OCI-LY7 (cell line): ENCODE measurements around the gene MYLK. TPM values are rescaled to one million over a fixed set of nuclear protein-coding genes. Genes with fewer than 3 reads are reported as not detected.

Experiments
- BruUV-seq: library from RNA; stranded (reverse); fragments of 400-500 nt; replicated peaks from 2 replicates; lab custom pipeline; 2021; lab: Mats Ljungman, UMichigan
- CTCF ChIA-PET: fragments of 300-600 bp; sonication (Branson Sonifier 250); formaldehyde crosslinking; loops from one replicate; lab custom pipeline; 2022; ENCODE audit warnings: antibody characterized with exemption; ENCODE audit not compliant: unreplicated experiment; lab: Charles Lee
- POLR2A ChIA-PET: fragments of 300-600 bp; sonication (Branson Sonifier 250); formaldehyde crosslinking; loops from one replicate; lab custom pipeline; 2022; ENCODE audit warnings: antibody characterized with exemption; lab: Charles Lee
- DNase-seq: peaks from one replicate; pipeline ENCODE4 v3.0.0-alpha.2; 2015; ENCODE audit warnings: low spot score
- H2AFZ ChIP-seq: fragments of 200-600 bp; sonication (generic), shearing (Covaris generic); 2 replicates; pipeline ENCODE4 v1.6.1; 2014; ENCODE audit warnings: mild to moderate bottlenecking, antibody characterized with exemption, low read length, moderate library complexity
- H3K27ac ChIP-seq: fragments of 200-600 bp; sonication (generic); 2 replicates; pipeline ENCODE4 v1.5.1; 2014; ENCODE audit warnings: mixed run types, low read depth, mild to moderate bottlenecking, moderate library complexity, low read length, inconsistent platforms; ENCODE audit not compliant: poor library complexity, severe bottlenecking
- H3K36me3 ChIP-seq: fragments of 200-600 bp; sonication (generic); 2 replicates; pipeline ENCODE4 v1.6.1; 2014; ENCODE audit warnings: mild to moderate bottlenecking, antibody characterized with exemption, low read length, moderate library complexity, mixed read lengths; ENCODE audit not compliant: insufficient read depth
- H3K4me1 ChIP-seq: fragments of 200-600 bp; sonication (generic); 2 replicates; pipeline ENCODE4 v1.5.1; 2014; ENCODE audit warnings: mild to moderate bottlenecking, low read length; ENCODE audit not compliant: insufficient read depth, poor library complexity, severe bottlenecking
- H3K4me2 ChIP-seq: fragments of 200-600 bp; sonication (generic); 2 replicates; pipeline ENCODE4 v1.6.1; 2014; ENCODE audit warnings: mild to moderate bottlenecking, low read length
- H3K4me3 ChIP-seq: fragments of 200-600 bp; sonication (generic); 2 replicates; pipeline ENCODE4 v1.5.1; 2014; ENCODE audit warnings: mild to moderate bottlenecking, low read depth, low read length; ENCODE audit not compliant: poor library complexity, severe bottlenecking
- H3K79me2 ChIP-seq: fragments of 200-600 bp; sonication (generic); 2 replicates; pipeline ENCODE4 v1.6.1; 2016; ENCODE audit warnings: low read depth, mild to moderate bottlenecking, low read length, moderate library complexity, mixed read lengths; ENCODE audit not compliant: insufficient read depth
- H3K9me2 ChIP-seq: fragments of 200-600 bp; sonication (generic); 2 replicates; pipeline ENCODE4 v1.6.1; 2016; ENCODE audit warnings: mild to moderate bottlenecking, low read length, mixed read lengths; ENCODE audit not compliant: insufficient read depth
- H3K9me3 ChIP-seq: fragments of 200-600 bp; sonication (generic); 2 replicates; pipeline ENCODE4 v1.6.1; 2014; ENCODE audit warnings: mild to moderate bottlenecking, mixed run types, low read length, mixed read lengths
- H4K20me1 ChIP-seq: fragments of 200-600 bp; sonication (generic); 2 replicates; pipeline ENCODE4 v1.6.1; 2014; ENCODE audit warnings: mild to moderate bottlenecking, antibody characterized with exemption, low read length, moderate library complexity, mixed read lengths; ENCODE audit not compliant: insufficient read depth
- EZH2phosphoT487 ChIP-seq: fragments of 200-600 bp; sonication (generic); IDR thresholded peaks from 2 replicates; pipeline ENCODE4 v1.6.1; 2018; ENCODE audit warnings: low read depth, borderline replicate concordance, mild to moderate bottlenecking, mixed run types, antibody characterized with exemption, low read length, moderate library complexity, mixed read lengths
- intact Hi-C: fragments of 100-400 bp; cut with micrococcal nuclease; formaldehyde crosslinking; loops from one replicate; pipeline ENCODE4 v1.10.0; 2022; ENCODE audit not compliant: unreplicated experiment
- total RNA-seq, 2 experiments: library from RNA; depleted of rRNA in 1 of 2; stranded (reverse); fragments of >200 nt in 1 of 2; shearing (Covaris generic) in 1 of 2; gene quantifications; 2 replicates each; pipeline ENCODE4 v1.2.3, GENCODE V29; 2014 to 2022
- TF ChIP-seq, protein P1 (sequence below): fragments of 200-600 bp; sonication (generic); conservative IDR thresholded peaks from 2 replicates; pipeline ENCODE4 v1.5.1; 2014; ENCODE audit warnings: mild to moderate bottlenecking, antibody characterized with exemption, low read length, moderate library complexity, mixed read lengths

The MYLK gene
- total RNA-seq, 2 experiments from 2014 or later = not detected

DNA sequence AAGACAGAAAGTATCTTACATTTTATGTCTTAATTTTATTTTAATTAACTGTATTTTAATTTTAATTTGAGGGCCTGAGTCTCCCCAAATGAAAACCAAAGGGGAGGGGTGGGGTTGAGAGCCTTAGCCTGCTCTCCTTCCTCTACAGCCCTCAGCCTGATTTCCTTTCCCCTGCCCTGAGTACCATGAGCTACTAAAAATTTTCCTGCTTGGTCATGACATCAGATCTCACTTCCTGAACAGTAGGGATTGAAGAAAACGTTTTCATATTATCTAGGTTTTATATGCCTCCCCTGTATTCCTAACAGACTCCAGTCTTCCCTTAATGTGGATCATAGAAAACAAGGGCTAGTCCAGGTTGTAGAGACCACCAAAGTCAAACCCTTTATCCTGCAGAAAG, 133.9 kb downstream of the MYLK start:
- no peak for DNase-seq
- H3K36me3 ChIP-seq = no peaks in the 10 kb centered on the region
- H3K4me3 ChIP-seq = no peak overlapping the region
- no peak overlapping the region for H3K27ac ChIP-seq
- no peak overlapping the region for H3K4me2 ChIP-seq
- H3K9me3 ChIP-seq = no peaks in the 10 kb centered on the region
- POLR2A ChIA-PET = no interaction called here
- CTCF ChIA-PET = no interaction called here
- TF ChIP-seq, protein P1, sequence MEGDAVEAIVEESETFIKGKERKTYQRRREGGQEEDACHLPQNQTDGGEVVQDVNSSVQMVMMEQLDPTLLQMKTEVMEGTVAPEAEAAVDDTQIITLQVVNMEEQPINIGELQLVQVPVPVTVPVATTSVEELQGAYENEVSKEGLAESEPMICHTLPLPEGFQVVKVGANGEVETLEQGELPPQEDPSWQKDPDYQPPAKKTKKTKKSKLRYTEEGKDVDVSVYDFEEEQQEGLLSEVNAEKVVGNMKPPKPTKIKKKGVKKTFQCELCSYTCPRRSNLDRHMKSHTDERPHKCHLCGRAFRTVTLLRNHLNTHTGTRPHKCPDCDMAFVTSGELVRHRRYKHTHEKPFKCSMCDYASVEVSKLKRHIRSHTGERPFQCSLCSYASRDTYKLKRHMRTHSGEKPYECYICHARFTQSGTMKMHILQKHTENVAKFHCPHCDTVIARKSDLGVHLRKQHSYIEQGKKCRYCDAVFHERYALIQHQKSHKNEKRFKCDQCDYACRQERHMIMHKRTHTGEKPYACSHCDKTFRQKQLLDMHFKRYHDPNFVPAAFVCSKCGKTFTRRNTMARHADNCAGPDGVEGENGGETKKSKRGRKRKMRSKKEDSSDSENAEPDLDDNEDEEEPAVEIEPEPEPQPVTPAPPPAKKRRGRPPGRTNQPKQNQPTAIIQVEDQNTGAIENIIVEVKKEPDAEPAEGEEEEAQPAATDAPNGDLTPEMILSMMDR = no peak
- intact Hi-C loops = no loop called here
- no peaks in the 10 kb centered on the region for H3K4me1 ChIP-seq
- H3K79me2 ChIP-seq = no peaks in the 10 kb centered on the region
- no peak overlapping the region for H2AFZ ChIP-seq
- BruUV-seq = no TSS peak
- no peaks in the 10 kb centered on the region for H4K20me1 ChIP-seq
- no peaks in the 10 kb centered on the region for H3K9me2 ChIP-seq

DNA sequence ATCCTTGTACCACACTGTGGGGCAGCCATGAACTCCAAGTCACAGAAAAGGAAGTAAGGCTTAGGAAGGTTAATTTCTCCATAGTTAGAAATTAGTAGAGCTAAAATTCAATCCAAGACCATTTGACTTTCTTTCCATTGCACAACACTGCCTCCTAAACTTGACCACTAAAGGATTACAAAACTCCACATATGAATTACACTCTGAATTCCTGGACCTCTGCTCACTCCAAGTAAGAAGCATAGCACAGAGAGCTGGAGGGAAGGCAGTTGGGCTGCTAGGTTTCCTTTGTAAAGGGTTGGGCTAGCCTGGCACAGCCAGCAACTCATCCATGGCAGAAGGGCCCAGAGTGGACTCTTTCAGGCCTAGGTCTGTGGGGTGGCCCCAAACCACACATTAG, 134.4 kb downstream of the MYLK start:
- intact Hi-C loops = no loop called here
- ChIA-PET CTCF (no interaction called here), POLR2A (no interaction called here)
- Histone ChIP-seq H3K9me2 (no peaks in the 10 kb centered on the region), H3K4me1 (no peaks in the 10 kb centered on the region), H2AFZ (no peak overlapping the region), H4K20me1 (no peaks in the 10 kb centered on the region), H3K4me2 (no peak overlapping the region), H3K4me3 (no peak overlapping the region), H3K79me2 (no peaks in the 10 kb centered on the region), H3K27ac (no peak overlapping the region), H3K36me3 (no peaks in the 10 kb centered on the region), H3K9me3 (no peaks in the 10 kb centered on the region)
- BruUV-seq = no TSS peak
- no peak for TF ChIP-seq EZH2phosphoT487
- TF ChIP-seq, protein P1 = no peak
- no peak for DNase-seq

DNA sequence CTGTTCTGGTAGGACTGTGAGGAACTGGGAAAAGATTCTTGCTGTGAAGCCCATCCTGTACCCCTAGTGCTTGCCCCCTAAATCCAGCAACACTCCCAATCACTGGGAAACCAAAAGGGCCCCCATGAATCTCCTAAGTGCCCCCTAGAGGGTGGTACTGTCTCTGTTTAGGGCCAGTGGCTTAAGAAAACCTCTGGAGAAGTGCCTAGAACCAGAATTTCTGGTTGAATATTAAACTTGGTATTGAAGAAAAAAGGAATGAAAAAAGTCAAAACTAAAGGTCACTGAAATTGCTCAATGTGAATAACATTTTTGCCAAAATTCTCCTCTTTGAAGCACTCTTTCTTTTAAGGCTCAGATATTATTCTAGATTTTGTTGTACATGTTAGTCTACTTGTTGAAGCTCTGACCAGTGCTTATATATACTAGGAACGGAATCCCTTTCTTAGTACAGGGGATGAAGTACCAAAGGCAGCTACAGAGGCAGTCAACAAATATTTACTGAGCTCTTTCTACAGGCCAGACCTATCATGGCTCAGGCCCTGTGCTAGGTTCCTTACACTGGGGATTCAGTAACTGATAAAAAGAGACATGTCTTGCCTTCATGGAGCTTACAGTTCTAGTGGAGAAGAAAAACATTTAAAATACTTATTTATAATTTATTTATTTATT, 138.8 kb downstream of the MYLK start:
- H3K4me2 ChIP-seq = no peak overlapping the region
- intact Hi-C loops = no loop called here
- no TSS peak for BruUV-seq
- no peak overlapping the region for H3K27ac ChIP-seq
- H3K4me1 ChIP-seq = no peaks in the 10 kb centered on the region
- POLR2A ChIA-PET = interaction anchor here (0.9 kb wide), 1 partner anchor 22 kb away, joined by 3 read pairs; no protein-coding TSS in a partner anchor
- DNase-seq = peak; percentile 9
- no peaks in the 10 kb centered on the region for H4K20me1 ChIP-seq
- H3K4me3 ChIP-seq = no peak overlapping the region
- no peaks in the 10 kb centered on the region for H3K36me3 ChIP-seq
- no peaks in the 10 kb centered on the region for H3K9me2 ChIP-seq
- H3K9me3 ChIP-seq = no peaks in the 10 kb centered on the region
- no peaks in the 10 kb centered on the region for H3K79me2 ChIP-seq
- CTCF ChIA-PET = no interaction called here
- no peak for TF ChIP-seq EZH2phosphoT487
- TF ChIP-seq, protein P1 = peak; percentile 56; the same call in 1 of the 2 replicates
- H2AFZ ChIP-seq = no peak overlapping the region
